K562 (cell line): Measurements from ENCODE around the gene GADD45GIP1. TPM values are rescaled to one million over a fixed set of nuclear protein-coding genes. Genes with fewer than 3 reads are reported as not detected.

Source experiments
- ARID1B ChIP-seq: fragments of 450-650 bp; IDR thresholded peaks from 2 replicates; pipeline ENCODE4 v1.6.1; 2016; ENCODE audit warnings: antibody characterized with exemption, mild to moderate bottlenecking, inconsistent platforms
- BCOR ChIP-seq: fragments of 450-650 bp; IDR thresholded peaks from 2 replicates; pipeline ENCODE4 v1.6.1; 2016
- CREM ChIP-seq: IDR thresholded peaks from 2 replicates; pipeline ENCODE4 v1.6.1; 2014; ENCODE audit warnings: antibody characterized with exemption, low read depth
- FOXA3 ChIP-seq, 2 experiments: fragments of 450-650 bp in 1 of 2; sonication (generic) in 1 of 2; formaldehyde crosslinking; IDR thresholded peaks in 1 of 2; conservative IDR thresholded peaks in 1 of 2; 2 replicates each; pipeline versions ENCODE4 v1.4.0 to v1.8.0; 2020 to 2022; ENCODE audit warnings: mild to moderate bottlenecking in 2 of 2, missing genetic modification reagents in 1 of 2
- HDAC1 ChIP-seq, 2 experiments: fragments of 450-650 bp; IDR thresholded peaks; 2 replicates each; pipeline ENCODE4 v1.6.1; 2016 to 2017; ENCODE audit warnings: inconsistent platforms in 1 of 2, mild to moderate bottlenecking in 1 of 2, moderate library complexity in 1 of 2
- HIVEP1 ChIP-seq: fragments of 250-450 bp; sonication (Bioruptor Pico); IDR thresholded peaks from 2 replicates; pipeline ENCODE4 v1.4.0; 2020; ENCODE audit warnings: mild to moderate bottlenecking
- HOMEZ ChIP-seq: fragments of 250-450 bp; sonication (Bioruptor Pico); IDR thresholded peaks from 2 replicates; pipeline ENCODE4 v1.4.0; 2020; ENCODE audit warnings: mild to moderate bottlenecking, moderate library complexity
- JUN ChIP-seq, 2 experiments: sonication (generic) in 1 of 2; formaldehyde crosslinking in 1 of 2; IDR thresholded peaks; 2 replicates each; pipeline versions ENCODE4 v1.6.1 to v1.8.0; 2012 to 2022; ENCODE audit warnings: borderline replicate concordance in 2 of 2, mild to moderate bottlenecking in 2 of 2, improper control_type of control experiment in 1 of 2, low read depth in 1 of 2, low read length in 1 of 2, missing genetic modification reagents in 1 of 2
- JUND ChIP-seq, 2 experiments: IDR thresholded peaks; 2 replicates in 1 of 2; 3 replicates in 1 of 2; pipeline ENCODE4 v1.6.1; 2011; ENCODE audit warnings: borderline replicate concordance in 2 of 2, low read depth in 2 of 2, low read length in 2 of 2, improper control_type of control experiment in 1 of 2, missing biosample characterization in 1 of 2, missing genetic modification characterization in 1 of 2, missing genetic modification reagents in 1 of 2
- MBD1 ChIP-seq: fragments of 250-450 bp; sonication (Bioruptor Pico); IDR thresholded peaks from 2 replicates; pipeline ENCODE4 v1.8.0; 2022; ENCODE audit warnings: inconsistent platforms
- MXI1 ChIP-seq: IDR thresholded peaks from 2 replicates; pipeline ENCODE4 v1.6.1; 2011; ENCODE audit warnings: low read depth, mild to moderate bottlenecking, improper control_type of control experiment, low read length
- NCOA2 ChIP-seq, 2 experiments: fragments of 450-650 bp; IDR thresholded peaks; 2 replicates each; pipeline ENCODE4 v1.6.1; 2018; ENCODE audit warnings: mild to moderate bottlenecking in 2 of 2, moderate library complexity in 1 of 2; ENCODE audit not compliant: partially characterized antibody in 2 of 2
- RAD21 ChIP-seq, 2 experiments: fragments of 250-450 bp in 1 of 2; fragments of 450-650 bp in 1 of 2; sonication (Bioruptor Pico) in 1 of 2; formaldehyde crosslinking in 1 of 2; IDR thresholded peaks in 1 of 2; conservative IDR thresholded peaks in 1 of 2; 2 replicates each; pipeline versions ENCODE4 v1.4.0 to v1.8.0; 2020 to 2022; ENCODE audit warnings: mild to moderate bottlenecking in 2 of 2, moderate library complexity in 1 of 2
- SMAD3 ChIP-seq: fragments of 450-650 bp; formaldehyde crosslinking; conservative IDR thresholded peaks from 2 replicates; pipeline ENCODE4 v1.4.0; 2020; ENCODE audit warnings: mild to moderate bottlenecking
- SMARCA5 ChIP-seq: fragments of 450-650 bp; IDR thresholded peaks from 2 replicates; pipeline ENCODE4 v1.6.1; 2016
- TAF1 ChIP-seq: IDR thresholded peaks from 2 replicates; pipeline ENCODE4 v1.6.1; 2011; ENCODE audit warnings: mild to moderate bottlenecking, low read length, moderate library complexity; ENCODE audit not compliant: insufficient read depth, control insufficient read depth, severe bottlenecking; ENCODE audit errors: extremely low read depth
- XRCC4 ChIP-seq: IDR thresholded peaks from one replicate; pipeline ENCODE4 v1.6.1; 2011; ENCODE audit not compliant: insufficient read depth, insufficient read length; ENCODE audit errors: extremely low read depth
- ZBTB8A ChIP-seq: fragments of 450-650 bp; IDR thresholded peaks from 2 replicates; pipeline ENCODE4 v1.6.1; 2018; ENCODE audit warnings: mild to moderate bottlenecking, moderate library complexity; ENCODE audit not compliant: partially characterized antibody
- ZKSCAN3 ChIP-seq: fragments of 250-450 bp; sonication (Bioruptor Pico); IDR thresholded peaks from 2 replicates; pipeline ENCODE4 v1.4.0; 2020
- ZNF395 ChIP-seq: fragments of 200-800 bp; sonication (Bioruptor generic); IDR thresholded peaks from 2 replicates; pipeline ENCODE4 v1.6.1; 2017; ENCODE audit warnings: missing genetic modification characterization, missing compliant biosample characterization
- ZNF445 ChIP-seq: fragments of 250-450 bp; sonication (Bioruptor Pico); IDR thresholded peaks from 2 replicates; pipeline ENCODE4 v1.4.0; 2020; ENCODE audit warnings: low read depth, mild to moderate bottlenecking, moderate library complexity
- ZNF79 ChIP-seq: fragments of 250-450 bp; sonication (Bioruptor Pico); IDR thresholded peaks from 2 replicates; pipeline ENCODE4 v1.4.0; 2020; ENCODE audit warnings: low read depth, mild to moderate bottlenecking, moderate library complexity
- polyA plus RNA-seq, 8 experiments: library from polyadenylated mRNA; depleted of rRNA in 4 of 8; stranded (reverse) in 5 of 8; unstranded in 3 of 8; fragments of >200 nt; fragmentation: Nextera tagmentation in 2 of 8; fragmentation: Illumina TruSeq in 1 of 8; extraction: Ambion mirVana in 2 of 8; extraction: Trizol in 1 of 8; gene quantifications; 2 replicates each; pipeline versions ENCODE4 v1.2.1 to v1.2.3, GENCODE V29; 2011 to 2014; ENCODE audit warnings: inconsistent platforms in 1 of 8, missing spikeins in 1 of 8
- total RNA-seq, 7 experiments: library from RNA; depleted of rRNA in 6 of 7; stranded (reverse); fragments of >200 nt in 6 of 7; fragmentation: Illumina TruSeq in 2 of 7; extraction: Trizol in 2 of 7; gene quantifications; 2 replicates each; pipeline versions ENCODE4 v1.2.1 to v1.2.3, GENCODE V29; 2011 to 2021; ENCODE audit warnings: low replicate concordance in 1 of 7

Gene GADD45GIP1
- total and polyA plus RNA-seq, 9 of the 15 experiments (the other 6 are each of a cell fraction or from before 2014, with no cell fraction given), result 5.1 to 161 (median 29.2) TPM

GRCh38 chr19:12985049-12985776 is 28.2 kb upstream of the GADD45GIP1 start (continued):
- TF ChIP-seq XRCC4 (no peak), HIVEP1 (CRISPR knock-in tag) (no peak), ZNF445 (CRISPR knock-in tag) (no peak), ZNF395 (CRISPR knock-in tag) (no peak), ZBTB8A (no peak), MBD1 (no peak), SMAD3 (CRISPR knock-in tag) (no peak), MXI1 (peak; percentile 91), HDAC1 (IDR thresholded peaks at IDR 0.05) (peak in 1 of 2 experiments; percentile 97; a peak in 2 of 4 replicates), ZNF79 (CRISPR knock-in tag) (no peak), ARID1B (no peak), NCOA2 (IDR thresholded peaks at IDR 0.05; ENCODE audit: partially characterized antibody in 2 of 2) (no peak), SMARCA5 (no peak), JUN (IDR thresholded peaks at IDR 0.05; ENCODE audit: borderline replicate concordance, low read depth, low read length) (peak; percentile 69), JUN (CRISPR knock-in tag; IDR thresholded peaks at IDR 0.05; ENCODE audit: borderline replicate concordance) (peak; percentile 73; the same call in 1 of the 2 replicates), BCOR (0 out of 2 replicates have a peak, but pooled peaks have one; percentile 9), CREM (peak; percentile 89), FOXA3 (CRISPR knock-in tag; conservative IDR thresholded peaks at IDR 0.05 in 1 of 2, IDR thresholded peaks at IDR 0.05 in 1 of 2) (peak in 1 of 2 experiments; percentile 87; a peak in 1 of 4 replicates), JUND (IDR thresholded peaks at IDR 0.05; ENCODE audit: borderline replicate concordance, low read depth, low read length) (peak; percentile 37; the same call in 1 of the 2 replicates), JUND (tag; IDR thresholded peaks at IDR 0.05; ENCODE audit: borderline replicate concordance, low read depth, low read length) (peak; percentile 61; the same call in 2 of the 3 replicates), ZKSCAN3 (CRISPR knock-in tag) (no peak), HOMEZ (CRISPR knock-in tag) (no peak), TAF1 (no peak), RAD21 (CRISPR knock-in tag; conservative IDR thresholded peaks at IDR 0.05 in 1 of 2, IDR thresholded peaks at IDR 0.05 in 1 of 2) (peak in 1 of 2 experiments; percentile 33; a peak in 1 of 4 replicates)
